ENCODE measurements around the gene CXCL1.

DNA sequence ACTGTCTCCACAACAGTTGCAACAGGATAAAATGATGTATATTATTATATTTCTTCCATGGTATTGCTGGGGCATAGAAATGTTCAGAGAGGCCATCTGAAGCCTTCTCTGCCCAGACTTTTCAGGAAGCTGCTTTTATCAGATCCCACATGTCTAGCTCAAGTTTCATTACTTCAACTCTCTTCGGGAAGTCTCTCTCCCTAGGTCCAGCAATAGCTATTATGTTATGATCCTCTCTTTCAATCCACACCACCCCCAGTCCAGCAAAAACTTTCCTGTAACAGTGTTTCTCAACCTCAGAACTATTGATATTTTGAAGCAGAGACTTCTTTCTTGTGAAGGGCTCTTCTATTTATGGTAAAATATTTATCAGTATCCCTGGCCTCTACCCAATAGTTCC is 44.9 kb downstream of the CXCL1 start:
- TF ChIP-seq, protein P1, sequence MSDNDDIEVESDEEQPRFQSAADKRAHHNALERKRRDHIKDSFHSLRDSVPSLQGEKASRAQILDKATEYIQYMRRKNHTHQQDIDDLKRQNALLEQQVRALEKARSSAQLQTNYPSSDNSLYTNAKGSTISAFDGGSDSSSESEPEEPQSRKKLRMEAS (IDR thresholded peaks at IDR 0.05), result no peak
- TF ChIP-seq TEAD4 (IDR thresholded peaks at IDR 0.05) (no peak), EP300 (IDR thresholded peaks at IDR 0.05; ENCODE audit: borderline replicate concordance) (no peak), FOXM1 (IDR thresholded peaks at IDR 0.05; ENCODE audit: borderline replicate concordance, low read depth) (no peak), CEBPB (IDR thresholded peaks at IDR 0.05) (no peak)
- TF ChIP-seq, protein P2, sequence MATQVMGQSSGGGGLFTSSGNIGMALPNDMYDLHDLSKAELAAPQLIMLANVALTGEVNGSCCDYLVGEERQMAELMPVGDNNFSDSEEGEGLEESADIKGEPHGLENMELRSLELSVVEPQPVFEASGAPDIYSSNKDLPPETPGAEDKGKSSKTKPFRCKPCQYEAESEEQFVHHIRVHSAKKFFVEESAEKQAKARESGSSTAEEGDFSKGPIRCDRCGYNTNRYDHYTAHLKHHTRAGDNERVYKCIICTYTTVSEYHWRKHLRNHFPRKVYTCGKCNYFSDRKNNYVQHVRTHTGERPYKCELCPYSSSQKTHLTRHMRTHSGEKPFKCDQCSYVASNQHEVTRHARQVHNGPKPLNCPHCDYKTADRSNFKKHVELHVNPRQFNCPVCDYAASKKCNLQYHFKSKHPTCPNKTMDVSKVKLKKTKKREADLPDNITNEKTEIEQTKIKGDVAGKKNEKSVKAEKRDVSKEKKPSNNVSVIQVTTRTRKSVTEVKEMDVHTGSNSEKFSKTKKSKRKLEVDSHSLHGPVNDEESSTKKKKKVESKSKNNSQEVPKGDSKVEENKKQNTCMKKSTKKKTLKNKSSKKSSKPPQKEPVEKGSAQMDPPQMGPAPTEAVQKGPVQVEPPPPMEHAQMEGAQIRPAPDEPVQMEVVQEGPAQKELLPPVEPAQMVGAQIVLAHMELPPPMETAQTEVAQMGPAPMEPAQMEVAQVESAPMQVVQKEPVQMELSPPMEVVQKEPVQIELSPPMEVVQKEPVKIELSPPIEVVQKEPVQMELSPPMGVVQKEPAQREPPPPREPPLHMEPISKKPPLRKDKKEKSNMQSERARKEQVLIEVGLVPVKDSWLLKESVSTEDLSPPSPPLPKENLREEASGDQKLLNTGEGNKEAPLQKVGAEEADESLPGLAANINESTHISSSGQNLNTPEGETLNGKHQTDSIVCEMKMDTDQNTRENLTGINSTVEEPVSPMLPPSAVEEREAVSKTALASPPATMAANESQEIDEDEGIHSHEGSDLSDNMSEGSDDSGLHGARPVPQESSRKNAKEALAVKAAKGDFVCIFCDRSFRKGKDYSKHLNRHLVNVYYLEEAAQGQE (IDR thresholded peaks at IDR 0.05; ENCODE audit: low read depth), result no peak
